ENCODE measurements around the gene NLGN1.
"Not testable (repeated sequence)": the region's sequence is repeated elsewhere in the genome, so short reads cannot be mapped to it uniquely, and the experiment has no call there.

Gene NLGN1

DNA sequence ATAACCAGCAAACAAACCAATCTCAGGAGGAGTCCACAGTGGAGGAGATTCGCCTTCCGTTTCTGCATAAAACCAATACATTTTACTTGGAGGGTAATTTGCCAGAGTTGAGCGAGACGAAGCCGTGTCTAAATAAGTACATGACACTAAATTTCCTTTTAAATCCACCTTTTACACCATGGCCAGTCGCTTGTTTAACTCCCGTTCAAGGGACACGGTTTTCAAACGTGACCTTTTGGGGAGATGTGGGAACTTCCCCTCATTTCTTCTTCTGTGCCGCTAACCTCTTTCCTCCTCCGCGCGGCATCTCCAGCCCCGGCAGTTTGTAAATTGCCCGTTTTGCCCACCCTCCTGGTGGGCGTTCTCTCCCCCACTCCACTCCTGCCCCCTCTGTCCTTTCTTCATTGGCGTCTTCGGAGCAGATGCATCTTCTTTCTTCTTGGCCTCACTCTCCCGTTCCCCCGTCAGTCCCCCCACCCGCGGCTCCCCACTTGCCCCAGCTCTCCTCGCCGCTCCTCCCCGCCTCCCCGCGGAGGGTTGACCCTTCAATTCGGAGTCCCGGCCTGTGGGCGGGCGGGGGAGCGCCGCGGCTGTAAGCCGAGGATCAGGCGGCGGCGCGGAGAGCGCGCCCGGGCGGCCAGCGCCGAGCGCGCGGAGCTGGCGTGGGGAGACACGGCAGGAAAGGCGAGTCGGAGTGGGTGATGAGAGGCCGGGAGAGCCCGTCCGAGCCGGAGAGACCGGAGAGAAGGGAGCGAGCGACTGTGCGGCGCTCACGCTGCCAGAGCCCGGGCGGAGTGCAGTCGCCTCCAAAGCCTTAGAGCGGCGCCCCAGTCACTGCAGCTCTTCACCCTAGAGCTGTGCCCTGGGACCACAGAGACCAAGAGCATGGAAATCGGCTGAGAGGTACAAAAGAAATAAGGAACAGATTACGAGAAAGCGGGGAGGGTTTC, at the start of gene NLGN1:
NLGN1 (plus strand) TSS at position 584 of the 950 bp plus-strand sequence.
- in situ Hi-C loops (cut with HindIII; ENCODE audit: low pct_unique_long_range_greater_than_20kb, low sequenced_read_pairs): no loop called here
- TF ChIP-seq JUND (IDR thresholded peaks at IDR 0.05; ENCODE audit: low read depth): no peak
- DNase-seq (ENCODE audit: low read depth in 1 of 2, low spot score in 1 of 2): peak; percentile 89 to 91

DNA sequence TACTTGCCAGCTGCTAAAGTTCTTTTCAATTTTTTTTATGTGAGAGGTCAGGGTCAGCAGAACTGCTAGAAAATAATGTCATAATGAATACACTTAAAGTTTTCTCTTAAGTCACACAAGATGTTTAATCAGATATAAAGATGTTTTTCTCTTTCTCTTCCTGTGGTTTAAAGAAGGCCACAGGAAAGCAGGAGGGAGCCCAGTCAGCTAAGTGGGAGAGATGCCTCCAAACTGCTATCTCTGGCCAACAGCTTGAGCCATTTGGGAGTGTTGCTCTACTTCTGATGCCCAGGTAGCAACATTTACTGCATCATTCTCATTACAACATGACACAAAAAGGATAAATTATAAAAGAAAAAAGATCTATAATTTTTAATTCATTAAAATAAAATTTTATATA, 45.7 kb upstream of the NLGN1 start:
- in situ Hi-C loops (cut with HindIII; ENCODE audit: low pct_unique_long_range_greater_than_20kb, low sequenced_read_pairs): no loop called here
- TF ChIP-seq JUND (IDR thresholded peaks at IDR 0.05; ENCODE audit: low read depth): no peak
- DNase-seq (ENCODE audit: low read depth in 1 of 2, low spot score in 1 of 2): no peak

DNA sequence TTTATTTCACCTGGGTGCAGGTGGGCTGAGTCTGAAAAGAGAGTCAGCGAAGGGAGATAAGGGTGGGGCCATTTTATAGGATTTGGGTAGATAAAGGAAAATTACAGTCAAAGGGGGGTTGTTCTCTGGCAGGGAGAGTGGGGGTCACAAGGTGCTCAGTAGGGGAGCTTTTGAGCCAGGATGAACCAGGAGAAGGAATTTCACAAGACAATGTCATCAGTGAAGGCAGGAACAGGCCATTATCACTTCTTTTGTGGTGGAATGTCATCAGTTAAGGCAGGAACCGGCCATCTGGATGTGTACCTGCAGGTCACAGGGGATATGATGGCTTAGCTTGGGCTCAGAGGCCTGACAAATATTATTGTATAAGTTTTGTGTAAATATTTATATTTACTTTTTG, 44.4 kb upstream of the NLGN1 start:
- in situ Hi-C loops (cut with HindIII; ENCODE audit: low pct_unique_long_range_greater_than_20kb, low sequenced_read_pairs); DNase-seq (ENCODE audit: low read depth in 1 of 2, low spot score in 1 of 2): not testable (repeated sequence)

DNA sequence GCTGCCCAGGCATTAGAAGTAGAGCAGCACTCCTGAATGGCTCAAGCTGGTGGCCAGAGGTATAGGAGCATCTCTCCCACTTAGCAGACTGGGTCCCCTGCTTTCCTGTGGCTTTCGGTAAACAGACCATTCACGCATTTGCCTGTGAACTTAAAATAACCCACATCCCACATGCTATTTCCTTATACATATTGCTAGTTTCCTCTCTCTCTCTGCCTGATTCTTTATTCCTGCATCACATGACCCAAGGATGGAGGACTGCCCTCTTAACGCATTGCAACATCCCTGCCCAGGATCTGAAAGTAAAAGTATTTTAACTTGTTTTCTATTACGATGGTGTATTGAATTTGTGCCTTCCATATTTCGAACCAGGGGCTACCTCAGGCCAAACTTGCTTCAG, 43.4 kb upstream of the NLGN1 start:
- DNase-seq (ENCODE audit: low read depth in 1 of 2, low spot score in 1 of 2): no peak
- in situ Hi-C loops (cut with HindIII; ENCODE audit: low pct_unique_long_range_greater_than_20kb, low sequenced_read_pairs): no loop called here
- no peak for TF ChIP-seq JUND (IDR thresholded peaks at IDR 0.05; ENCODE audit: low read depth)

DNA sequence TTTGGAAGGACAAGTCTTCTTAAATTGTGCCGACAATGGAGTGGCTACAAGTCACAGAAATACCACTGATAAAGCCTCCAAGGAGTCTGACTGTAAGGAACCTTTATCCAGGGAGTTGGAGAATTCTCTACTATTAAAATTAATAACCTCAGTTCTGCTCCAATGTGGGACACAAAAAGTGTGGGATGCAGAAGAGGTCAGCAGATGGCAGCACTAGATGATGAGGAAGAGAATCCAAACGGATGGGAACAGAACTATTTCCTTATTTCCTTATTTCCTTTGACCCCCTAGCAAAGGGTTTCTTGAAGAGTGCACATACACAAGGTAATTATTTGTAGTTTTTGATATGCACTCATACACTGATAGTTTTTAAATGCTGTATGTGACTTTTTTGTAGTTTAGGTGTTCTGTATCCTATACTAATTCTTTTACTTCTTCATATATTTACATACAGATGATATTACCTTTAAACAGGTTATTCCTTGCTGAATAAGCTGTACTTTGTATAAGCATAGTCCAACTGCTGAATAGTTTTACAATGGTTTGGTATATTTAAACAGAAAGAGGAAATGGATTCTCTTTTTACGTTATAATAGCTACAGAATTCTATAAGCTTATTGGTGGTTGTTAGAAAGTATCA, 25.6 kb upstream of the NLGN1 start:
- DNase-seq (ENCODE audit: low read depth in 1 of 2, low spot score in 1 of 2): peak; percentile 44 to 73
- no peak for TF ChIP-seq JUND (IDR thresholded peaks at IDR 0.05; ENCODE audit: low read depth)
- in situ Hi-C loops (cut with HindIII; ENCODE audit: low pct_unique_long_range_greater_than_20kb, low sequenced_read_pairs): no loop called here

DNA sequence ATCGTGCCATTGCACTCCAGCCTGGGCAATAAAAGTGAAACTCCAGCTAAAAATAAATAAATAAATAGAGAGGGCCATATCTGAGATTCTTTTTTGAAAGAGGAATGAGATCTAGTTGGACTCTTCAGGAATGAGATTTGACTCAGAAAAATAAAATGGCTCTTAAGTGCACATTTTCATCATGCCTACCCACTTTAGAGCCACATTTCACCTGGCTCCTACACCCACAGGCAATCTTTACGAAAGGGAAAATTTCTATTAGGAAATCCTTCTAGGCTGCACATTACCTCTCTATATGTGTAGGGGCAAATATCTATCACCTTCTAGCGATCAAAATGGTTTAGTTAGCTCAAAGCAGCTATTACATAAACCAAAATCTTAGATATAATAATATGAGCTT, 16.9 kb upstream of the NLGN1 start:
- no peak for DNase-seq (ENCODE audit: low read depth in 1 of 2, low spot score in 1 of 2)
- no peak for TF ChIP-seq JUND (IDR thresholded peaks at IDR 0.05; ENCODE audit: low read depth)
- in situ Hi-C loops (cut with HindIII; ENCODE audit: low pct_unique_long_range_greater_than_20kb, low sequenced_read_pairs): no loop called here

DNA sequence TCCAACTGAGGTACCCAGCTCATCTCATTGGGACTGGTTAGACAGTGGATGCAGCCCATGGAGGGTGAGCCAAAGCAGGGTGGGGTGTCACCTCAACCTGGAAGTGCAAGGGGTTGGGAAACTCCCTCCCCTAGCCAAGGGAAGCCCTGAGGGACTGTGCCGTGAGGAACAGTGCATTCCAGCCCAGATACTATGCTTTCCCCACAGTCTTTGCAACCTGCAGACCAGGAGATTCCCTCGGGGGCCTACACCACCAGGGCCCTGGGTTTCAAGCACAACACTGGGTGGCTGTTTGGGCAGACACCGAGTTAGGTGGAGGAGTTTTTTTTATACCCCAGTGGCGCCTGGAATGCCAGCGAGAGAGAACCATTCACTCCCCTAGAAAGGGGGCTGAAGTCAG, 15.6 kb upstream of the NLGN1 start:
- in situ Hi-C loops (cut with HindIII; ENCODE audit: low pct_unique_long_range_greater_than_20kb, low sequenced_read_pairs); DNase-seq (ENCODE audit: low read depth in 1 of 2, low spot score in 1 of 2): not testable (repeated sequence)

DNA sequence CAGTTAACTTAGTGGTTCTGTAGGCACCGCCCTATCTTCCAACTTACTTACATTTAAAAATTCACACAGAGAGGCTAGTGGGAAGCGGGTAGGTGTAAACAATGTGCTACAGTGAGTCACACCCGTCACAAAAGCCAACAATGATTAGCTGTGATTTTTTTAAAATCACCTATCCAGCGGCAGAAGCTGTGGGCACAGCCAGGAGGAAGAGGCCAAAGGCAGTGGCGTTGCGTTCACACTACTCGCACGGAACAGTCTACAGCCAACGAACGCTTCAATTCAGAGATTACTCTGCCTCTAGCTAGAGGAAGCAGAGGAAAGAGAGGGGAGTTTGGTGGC, 2.5 kb upstream of the NLGN1 start:
- TF ChIP-seq JUND (IDR thresholded peaks at IDR 0.05; ENCODE audit: low read depth): no peak
- in situ Hi-C loops (cut with HindIII; ENCODE audit: low pct_unique_long_range_greater_than_20kb, low sequenced_read_pairs): no loop called here
- DNase-seq (ENCODE audit: low read depth in 1 of 2, low spot score in 1 of 2): no peak

DNA sequence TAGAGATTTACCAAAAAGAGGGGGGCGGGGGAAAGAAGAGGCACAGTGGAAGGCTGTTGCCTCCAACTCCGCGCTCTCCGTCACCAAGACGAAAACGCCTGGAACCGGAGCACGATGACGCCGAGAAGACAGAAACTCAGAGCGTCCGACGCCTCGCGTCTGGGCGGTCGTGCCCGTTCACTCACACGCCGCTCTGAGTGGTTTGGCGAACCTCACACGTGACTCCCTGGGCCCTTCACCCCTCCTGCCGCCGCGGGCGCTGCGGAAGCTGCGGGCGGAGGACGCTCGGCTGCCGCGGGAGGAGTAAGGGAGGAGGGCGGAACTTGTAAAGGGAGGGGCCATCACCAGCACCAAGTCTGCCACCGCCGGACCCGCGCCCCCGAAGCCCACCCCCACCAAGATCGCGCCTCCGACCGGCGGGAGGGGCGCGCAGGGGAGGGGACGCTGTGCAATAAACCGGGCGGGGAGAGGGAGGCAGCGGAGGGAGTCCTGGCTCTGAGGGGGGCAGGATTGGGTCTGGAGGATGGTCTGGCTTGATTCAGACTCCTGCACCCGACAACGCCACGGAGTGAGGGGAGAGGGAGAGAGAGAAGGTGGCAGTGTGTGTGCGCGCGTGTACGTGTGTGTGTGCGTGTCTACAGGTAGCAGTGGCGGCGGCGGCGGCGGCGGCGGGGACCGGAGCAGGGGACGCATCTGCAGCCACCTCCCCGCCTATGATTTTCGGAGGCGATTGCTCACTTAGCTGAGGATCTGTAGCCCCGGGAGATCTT, 1.9 kb upstream of the NLGN1 start:
- TF ChIP-seq JUND (IDR thresholded peaks at IDR 0.05; ENCODE audit: low read depth): no peak

DNA sequence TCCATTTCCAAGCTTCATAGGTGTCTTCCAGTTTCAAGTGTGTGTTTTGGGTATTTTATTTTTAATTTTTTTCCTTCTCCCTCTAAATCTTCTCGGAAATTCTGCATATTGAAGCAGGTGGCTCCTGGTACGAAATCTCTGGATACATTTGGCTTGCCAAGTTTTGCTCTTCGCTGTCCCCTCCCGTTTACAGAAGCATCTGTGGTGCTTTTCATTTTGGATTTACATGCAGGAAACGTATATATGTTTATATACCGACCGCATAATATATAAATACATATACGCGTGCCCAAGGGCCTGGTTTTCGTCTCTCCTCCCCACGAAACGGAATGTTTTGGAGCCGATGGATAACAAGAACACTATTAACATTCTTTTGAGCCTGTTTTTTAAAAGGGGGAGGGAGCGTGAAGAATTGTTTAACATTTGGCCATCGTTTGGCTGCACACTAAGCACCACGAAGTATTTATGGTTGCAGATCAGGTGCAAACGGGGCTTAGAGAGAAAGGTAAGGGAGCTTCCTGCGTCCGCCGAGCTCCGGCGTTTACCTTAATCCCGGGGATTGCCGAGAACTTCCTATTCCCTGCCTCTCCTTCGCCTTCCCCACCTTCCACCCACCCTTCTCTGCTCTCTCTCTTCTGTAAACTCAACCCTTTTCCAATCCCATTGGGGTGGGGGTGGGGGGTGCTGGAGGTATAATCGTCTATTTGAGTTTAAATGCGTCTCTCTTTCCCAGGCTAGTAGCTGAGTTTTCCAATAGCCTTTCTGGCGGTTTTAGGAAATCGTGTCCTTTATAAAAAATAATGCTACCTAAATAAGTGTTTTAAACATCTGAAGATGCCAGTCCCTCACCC, 1.1 kb upstream of the NLGN1 start:
- TF ChIP-seq JUND (IDR thresholded peaks at IDR 0.05; ENCODE audit: low read depth): no peak
- peak; percentile 28 to 47 for DNase-seq (ENCODE audit: low read depth in 1 of 2, low spot score in 1 of 2)
- in situ Hi-C loops (cut with HindIII; ENCODE audit: low pct_unique_long_range_greater_than_20kb, low sequenced_read_pairs): no loop called here

More for the DNA sequence above, 1.9 kb upstream of the NLGN1 start:
- in situ Hi-C loops (cut with HindIII; ENCODE audit: low pct_unique_long_range_greater_than_20kb, low sequenced_read_pairs): no loop called here
- DNase-seq (ENCODE audit: low read depth in 1 of 2, low spot score in 1 of 2): peak; percentile 93 to 95

DNA sequence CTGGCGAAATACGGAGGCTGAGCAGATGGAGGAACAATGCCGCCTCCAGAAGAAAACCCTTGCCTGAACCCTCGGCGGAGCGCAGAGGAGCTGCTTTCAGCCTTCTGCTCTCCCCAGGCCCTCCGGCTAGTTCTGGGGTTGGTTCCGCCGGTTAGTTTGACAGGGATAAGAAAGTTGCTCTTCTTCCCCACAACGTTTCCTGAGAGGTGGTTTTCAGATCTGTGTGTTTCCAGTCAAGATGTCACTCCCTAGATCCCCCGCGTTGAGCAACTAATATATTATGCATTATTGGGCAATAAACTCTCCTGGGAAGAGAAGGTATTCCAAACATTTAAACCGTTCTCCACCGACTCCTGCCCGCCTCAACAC, 551 bp downstream of the NLGN1 start:
- no peak for TF ChIP-seq JUND (IDR thresholded peaks at IDR 0.05; ENCODE audit: low read depth)
- no peak for DNase-seq (ENCODE audit: low read depth in 1 of 2, low spot score in 1 of 2)
- in situ Hi-C loops (cut with HindIII; ENCODE audit: low pct_unique_long_range_greater_than_20kb, low sequenced_read_pairs): no loop called here

DNA sequence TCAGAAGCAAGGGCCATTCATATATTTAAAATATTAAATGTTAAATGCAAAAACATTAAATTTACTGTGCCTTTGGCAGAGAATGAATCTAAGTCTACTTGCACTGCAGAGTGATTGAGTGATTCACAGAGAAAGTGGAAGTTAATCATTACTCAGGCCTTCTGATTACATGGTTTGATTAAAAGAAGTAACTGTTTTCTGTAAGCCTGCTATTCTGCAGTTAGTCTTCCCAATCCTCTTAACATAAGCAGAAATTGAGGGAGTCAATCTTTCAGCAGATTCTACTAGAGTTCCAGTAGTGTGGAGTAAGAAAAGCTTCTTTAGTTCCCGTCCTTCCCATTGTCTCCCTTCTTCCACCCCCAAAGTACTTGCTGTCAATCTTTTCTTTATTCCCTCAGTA, 1.5 kb downstream of the NLGN1 start:
- in situ Hi-C loops (cut with HindIII; ENCODE audit: low pct_unique_long_range_greater_than_20kb, low sequenced_read_pairs): no loop called here
- TF ChIP-seq JUND (IDR thresholded peaks at IDR 0.05; ENCODE audit: low read depth): no peak
- DNase-seq (ENCODE audit: low read depth in 1 of 2, low spot score in 1 of 2): no peak
